Measurements from ENCODE around the gene SKI.

SKI gene

GRCh38 chr1:2358651-2359640, 130.8 kb downstream of the SKI start:
- no peak for DNase-seq

All from stimulated activated CD4-positive, alpha-beta T cell treated with anti-CD3 and anti-CD28 coated beads, Interleukin-1b, Interleukin-23, amount 100 ng/mL, for 48 hours (primary cell).